Measurements from ENCODE around the gene NEAT1.
A peak's percentile ranks its signal among the peaks of the same experiment; 100 is the strongest.

Gene NEAT1

DNA sequence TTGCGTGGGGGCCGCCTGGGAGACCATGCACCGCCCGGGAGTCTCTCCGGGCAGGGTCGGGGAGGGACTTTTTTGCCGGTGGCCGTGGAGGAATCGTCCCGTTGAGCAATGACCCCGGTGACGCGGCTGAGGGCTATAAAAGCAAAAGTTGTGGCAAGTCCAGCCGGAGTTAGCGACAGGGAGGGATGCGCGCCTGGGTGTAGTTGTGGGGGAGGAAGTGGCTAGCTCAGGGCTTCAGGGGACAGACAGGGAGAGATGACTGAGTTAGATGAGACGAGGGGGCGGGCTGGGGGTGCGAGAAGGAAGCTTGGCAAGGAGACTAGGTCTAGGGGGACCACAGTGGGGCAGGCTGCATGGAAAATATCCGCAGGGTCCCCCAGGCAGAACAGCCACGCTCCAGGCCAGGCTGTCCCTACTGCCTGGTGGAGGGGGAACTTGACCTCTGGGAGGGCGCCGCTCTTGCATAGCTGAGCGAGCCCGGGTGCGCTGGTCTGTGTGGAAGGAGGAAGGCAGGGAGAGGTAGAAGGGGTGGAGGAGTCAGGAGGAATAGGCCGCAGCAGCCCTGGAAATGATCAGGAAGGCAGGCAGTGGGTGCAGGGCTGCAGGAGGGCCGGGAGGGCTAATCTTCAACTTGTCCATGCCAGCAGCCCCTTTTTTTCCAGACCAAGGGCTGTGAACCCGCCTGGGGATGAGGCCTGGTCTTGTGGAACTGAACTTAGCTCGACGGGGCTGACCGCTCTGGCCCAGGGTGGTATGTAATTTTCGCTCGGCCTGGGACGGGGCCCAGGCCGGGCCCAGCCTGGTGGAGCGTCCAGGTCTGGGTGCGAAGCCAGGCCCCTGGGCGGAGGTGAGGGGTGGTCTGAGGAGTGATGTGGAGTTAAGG is at the start of gene NEAT1:
NEAT1 (plus strand) TSS at position 166 of the 883 bp plus-strand sequence.
- peak; percentile 77 to 78 for DNase-seq

GRCh38 chr11:65373839-65374580 is 48.6 kb upstream of the NEAT1 start:
- DNase-seq: no peak

GRCh38 chr11:65375012-65375411 is 47.6 kb upstream of the NEAT1 start:
- no peak for DNase-seq

GRCh38 chr11:65376138-65376713 is 46.4 kb upstream of the NEAT1 start:
- DNase-seq: no peak

GRCh38 chr11:65377036-65377435 is 45.6 kb upstream of the NEAT1 start:
- no peak for DNase-seq

DNA sequence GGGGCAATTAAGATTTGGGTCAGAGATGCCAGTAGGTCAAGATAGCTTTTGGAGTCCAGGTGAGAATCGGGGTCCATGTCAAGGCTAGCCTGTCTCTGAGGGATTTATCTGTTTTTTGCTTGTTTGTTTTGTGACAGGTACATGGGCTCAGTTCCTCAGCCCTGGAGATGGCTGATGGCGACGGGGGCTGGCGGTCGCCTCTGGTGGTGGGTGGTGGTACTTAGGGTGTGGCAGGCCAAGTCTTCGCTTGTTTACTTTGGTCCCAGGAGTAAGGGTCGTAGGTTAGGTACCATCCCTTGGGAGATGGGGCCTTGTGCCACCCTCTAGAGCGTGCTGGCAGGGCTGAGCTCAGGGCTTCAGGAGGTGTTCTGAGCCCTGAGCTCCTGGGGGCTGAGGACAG is 44.8 kb upstream of the NEAT1 start:
- no peak for DNase-seq

- peak; percentile 71 to 79 for DNase-seq
Measured at GRCh38 chr11:65378208-65378927, 44.2 kb upstream of the NEAT1 start.

GRCh38 chr11:65378928-65379638 is 43.5 kb upstream of the NEAT1 start:
- DNase-seq: no peak

DNA sequence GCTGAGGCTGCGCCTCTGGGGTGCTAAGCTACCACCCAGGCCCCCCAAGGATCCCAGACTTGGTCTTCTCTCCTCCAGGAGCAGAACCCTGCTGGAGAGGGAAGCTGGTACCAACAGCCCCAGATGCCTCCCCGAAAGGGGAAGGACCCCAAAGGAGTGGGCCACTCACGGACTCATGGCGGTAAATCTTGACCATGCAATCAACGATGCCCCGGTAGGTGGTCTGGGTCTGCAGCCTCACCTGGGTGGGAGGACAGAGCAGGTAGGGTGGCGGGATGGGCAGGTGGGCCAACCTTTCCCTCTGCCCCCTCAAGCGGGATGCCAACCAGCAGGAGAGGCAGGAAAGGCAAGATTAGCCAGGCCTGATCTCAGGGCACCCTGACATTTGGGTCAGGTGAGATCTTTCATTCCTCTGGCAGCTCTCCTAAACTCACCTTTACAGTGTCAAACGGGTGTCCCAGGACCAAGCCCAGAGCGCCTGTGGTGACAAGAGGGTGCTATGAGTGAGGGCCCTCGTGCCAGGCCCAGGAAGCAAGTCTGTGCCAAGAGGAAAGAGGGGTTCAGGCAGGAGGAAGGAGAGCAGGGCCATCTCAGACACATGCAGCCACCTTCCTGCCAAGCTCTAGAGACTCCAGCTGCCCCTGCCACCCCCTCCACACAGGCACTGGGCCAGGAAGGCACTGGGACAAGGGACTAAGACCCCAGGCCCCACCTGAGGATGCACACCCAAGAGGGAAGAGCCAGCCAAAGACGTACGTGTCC is 42.7 kb upstream of the NEAT1 start:
- DNase-seq: no peak

GRCh38 chr11:65380460-65381119 is 42.0 kb upstream of the NEAT1 start:
- DNase-seq: no peak

DNA sequence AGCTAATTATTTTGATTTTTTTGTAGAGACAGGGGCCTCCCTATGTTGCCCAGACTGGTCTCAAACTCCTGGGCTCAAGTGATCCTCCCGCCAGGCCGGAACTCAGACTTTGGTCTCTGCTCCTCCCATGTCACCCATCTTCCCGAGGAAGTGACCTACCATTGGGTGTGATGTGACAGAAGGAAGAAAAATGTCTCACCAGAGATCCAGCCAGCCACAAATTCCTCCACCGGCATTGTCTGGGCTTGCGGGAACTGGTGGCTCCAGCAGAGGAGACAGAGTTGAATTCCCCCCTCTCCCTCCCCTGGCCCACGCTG is 40.9 kb upstream of the NEAT1 start:
- DNase-seq: peak; percentile 12 to 28

DNA sequence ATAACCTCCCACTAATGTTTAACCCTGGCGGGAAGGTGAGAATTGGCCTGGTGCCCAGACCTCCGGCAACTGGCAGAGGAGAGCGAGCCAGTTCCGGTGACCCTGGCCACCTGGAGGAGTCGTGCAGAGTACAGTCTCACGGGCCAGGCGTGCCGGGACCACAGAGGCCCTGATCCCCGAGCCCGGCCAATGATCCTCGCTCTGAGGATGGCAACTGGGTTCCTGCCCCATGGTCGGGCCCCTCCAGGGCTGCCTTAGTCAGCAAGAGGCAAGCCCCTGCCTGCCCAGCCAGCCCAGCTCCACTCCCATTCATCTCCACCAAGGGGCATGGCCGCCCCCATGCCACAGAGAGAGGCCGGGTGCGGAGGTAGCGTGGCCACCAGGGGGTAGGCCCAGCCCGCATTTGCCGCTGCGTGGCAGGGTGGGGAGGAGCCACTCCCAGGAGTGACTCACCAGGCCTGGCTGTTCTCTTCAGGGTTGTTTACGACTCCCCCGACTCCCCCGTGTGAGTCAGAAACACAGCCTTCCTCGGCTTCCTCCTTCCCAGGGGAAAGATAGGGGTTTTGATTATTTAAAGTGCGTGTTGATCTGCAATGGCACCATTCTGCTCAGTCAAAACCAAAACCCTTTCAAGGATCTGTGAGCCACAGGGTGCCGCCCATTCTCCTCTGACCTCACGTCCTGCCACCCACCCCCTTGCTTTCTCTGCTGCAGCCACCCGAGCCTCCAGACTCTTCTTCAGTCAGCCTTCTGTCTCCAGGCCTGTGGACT is 40.4 kb upstream of the NEAT1 start, which contains the start of gene SLC25A45:
SLC25A45 (minus strand) TSS at position 614 of the 771 bp plus-strand sequence. CDS start 695 bp downstream, outside the sequence.
- peak; percentile 74 to 85 for DNase-seq

- no peak for DNase-seq
Measured at GRCh38 chr11:65382804-65383368, 39.7 kb upstream of the NEAT1 start.

GRCh38 chr11:65383778-65384177 is 38.8 kb upstream of the NEAT1 start:
- no peak for DNase-seq

- DNase-seq: no peak
Measured at GRCh38 chr11:65384301-65384889, 38.2 kb upstream of the NEAT1 start.

- DNase-seq: peak; percentile 59 to 68
Measured at GRCh38 chr11:65386307-65387140, 36.1 kb upstream of the NEAT1 start, which contains the start of gene FRMD8. TSS of gene FRMD8 (plus strand) at chr11:65386637. CDS start at chr11:65387037, 400 bp downstream.

GRCh38 chr11:65388731-65389130 is 33.9 kb upstream of the NEAT1 start:
- no peak for DNase-seq

GRCh38 chr11:65389294-65389980 is 33.2 kb upstream of the NEAT1 start:
- DNase-seq: no peak

All from AML-193 (cell line).